GM19468 (cell line): ENCODE data around the gene ASPSCR1.
"Not testable (repeated sequence)": the region's sequence is repeated elsewhere in the genome, so short reads cannot be mapped to it uniquely, and the experiment has no call there.

ENCODE experiments used
- ATAC-seq: cut with Tn5 transposase; IDR thresholded peaks from one replicate; pipeline ENCODE4 v1.9.1; 2021; ENCODE audit warnings: mild to moderate bottlenecking, moderate library complexity, moderate number of reproducible peaks; ENCODE audit not compliant: unreplicated experiment; ENCODE audit errors: extremely low read depth

ASPSCR1 gene

DNA sequence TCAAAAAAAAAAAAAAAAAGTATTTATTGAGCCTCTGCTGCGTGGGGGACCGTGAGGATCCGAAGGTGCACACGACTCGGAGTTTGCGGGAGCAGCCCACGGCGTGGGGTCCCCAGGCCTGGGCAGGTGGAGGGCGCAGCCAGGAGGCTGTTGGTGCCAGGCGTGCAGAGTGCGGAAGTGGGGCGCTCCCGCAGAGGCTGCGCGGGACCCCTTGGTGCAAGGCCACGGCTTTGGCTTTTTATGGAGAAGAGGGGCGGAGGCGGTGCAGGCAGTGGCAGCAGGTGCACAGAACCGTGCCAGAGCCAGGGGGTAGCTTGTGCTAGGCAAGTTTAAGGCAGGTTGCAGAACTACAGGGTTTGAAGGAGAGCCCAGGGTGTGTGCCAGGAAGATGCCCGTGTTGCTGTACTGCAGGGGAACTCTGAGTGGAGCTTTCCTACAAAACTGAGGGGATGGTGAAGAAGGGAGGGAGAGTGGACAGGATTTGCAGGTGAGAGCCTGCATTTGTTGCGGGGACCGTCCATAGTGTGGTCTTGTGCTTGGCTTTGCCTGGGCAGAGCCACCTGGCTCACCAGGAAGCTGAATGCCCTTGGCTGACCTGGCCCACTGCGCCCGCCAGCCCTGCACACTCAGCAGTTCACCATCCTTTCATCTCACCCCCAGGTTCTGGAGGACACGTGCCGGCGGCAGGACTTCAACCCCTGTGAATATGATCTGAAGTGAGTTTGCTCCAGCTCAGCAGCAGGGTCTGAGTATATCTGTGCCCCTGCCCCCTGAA, 1.3 kb downstream of the ASPSCR1 start:
- no peak for ATAC-seq

DNA sequence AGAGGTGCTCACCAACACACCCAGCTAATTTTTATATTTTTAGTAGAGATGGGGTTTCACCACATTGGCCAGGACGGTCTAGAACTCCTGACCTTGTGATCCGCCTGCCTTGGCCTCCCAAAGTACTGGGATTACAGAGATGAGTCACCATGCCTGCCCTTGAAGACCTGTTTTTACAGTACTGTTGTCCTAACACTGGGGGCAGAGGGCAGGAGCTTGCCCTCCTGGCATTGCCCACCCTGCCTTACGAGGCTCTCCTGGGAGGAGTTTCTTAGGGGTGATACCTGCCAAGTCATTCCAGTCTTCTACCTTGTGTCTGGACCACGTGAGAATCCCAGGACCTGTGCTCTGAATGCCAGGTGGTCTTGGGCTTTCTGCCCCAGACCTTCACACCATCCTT, 2.7 kb downstream of the ASPSCR1 start:
- ATAC-seq = no peak

- no peak for ATAC-seq
Observed at GRCh38 chr17:81980707-81981343, 3.4 kb downstream of the ASPSCR1 start.

DNA sequence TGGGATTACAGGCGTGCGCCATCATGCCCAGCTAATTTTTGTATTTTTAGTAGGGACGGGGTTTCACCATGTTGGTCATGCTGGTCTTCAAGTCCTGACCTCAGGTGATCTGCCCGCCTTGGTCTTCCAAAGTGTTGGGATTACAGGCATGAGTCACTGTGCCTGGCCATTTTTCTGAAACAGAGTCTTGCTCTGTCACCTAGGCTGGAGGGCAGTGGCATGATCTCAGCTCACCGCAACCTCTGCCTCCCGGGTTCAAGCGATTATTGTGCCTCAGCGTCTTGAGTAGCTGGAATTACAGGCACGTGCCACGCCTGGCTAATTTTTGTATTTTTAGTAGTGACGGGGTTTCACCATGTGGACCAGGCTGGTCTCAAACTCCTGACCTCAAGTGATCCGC, 4.1 kb downstream of the ASPSCR1 start:
- not testable (repeated sequence) for ATAC-seq

GRCh38 chr17:81983011-81983638, 5.7 kb downstream of the ASPSCR1 start:
- no peak for ATAC-seq

GRCh38 chr17:81983639-81984373, 6.4 kb downstream of the ASPSCR1 start:
- no peak for ATAC-seq

DNA sequence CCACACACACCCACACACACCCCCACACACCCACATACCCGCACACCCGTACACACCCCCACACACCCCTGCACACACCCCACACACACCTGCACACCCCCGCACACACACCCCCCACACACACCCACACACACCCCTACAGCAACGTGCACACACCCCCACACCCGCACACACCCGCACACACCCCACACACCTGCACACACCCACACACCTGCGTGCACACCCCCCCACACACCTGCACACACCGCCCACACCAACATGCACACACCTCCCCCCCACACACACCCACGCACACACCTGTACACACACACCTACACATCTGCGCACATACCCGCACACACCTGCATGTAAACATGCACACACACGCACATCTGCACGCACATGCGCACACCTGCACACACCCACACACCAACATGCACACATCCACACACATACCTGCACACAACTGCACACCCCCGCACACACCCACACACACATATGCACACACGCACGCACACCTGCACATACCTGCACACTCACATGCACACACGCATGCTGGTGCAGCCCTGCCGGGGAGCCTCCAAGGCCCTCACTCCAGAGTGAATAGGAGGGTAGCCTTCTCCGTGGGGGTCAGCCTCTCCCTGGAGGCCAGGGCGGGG, 7.5 kb downstream of the ASPSCR1 start:
- ATAC-seq = no peak

GRCh38 chr17:81986606-81987005, 9.2 kb downstream of the ASPSCR1 start:
- no peak for ATAC-seq

DNA sequence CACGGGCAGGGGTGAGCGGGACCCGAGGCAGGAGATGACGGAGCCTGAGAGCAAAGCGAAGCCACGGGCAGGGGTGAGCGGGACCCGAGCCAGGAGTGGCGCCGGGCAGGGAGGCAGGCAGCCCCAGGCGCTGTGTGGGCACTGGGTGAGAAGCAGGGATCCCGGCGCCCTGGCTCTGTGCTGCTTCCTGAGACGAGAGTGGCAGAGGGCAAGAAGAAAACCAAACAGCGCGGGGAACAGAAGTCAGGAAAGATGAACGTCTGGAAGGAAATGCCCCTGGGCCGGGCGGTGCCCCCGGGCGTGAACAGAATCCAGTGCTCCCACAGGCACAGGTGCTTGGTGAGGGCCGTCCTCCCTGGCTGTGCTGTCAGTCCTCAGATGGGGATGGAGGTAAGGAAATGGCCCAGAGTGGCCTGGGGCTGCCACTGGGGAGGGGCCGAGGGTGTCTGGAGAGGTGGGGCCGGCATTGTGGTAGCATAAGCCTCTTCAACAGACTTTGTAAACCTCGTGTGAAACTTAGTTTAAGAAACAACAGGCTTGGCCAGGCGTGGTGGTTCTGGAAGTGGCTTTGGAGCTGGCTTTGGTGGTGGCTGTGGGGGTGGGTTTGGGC, 9.8 kb downstream of the ASPSCR1 start:
- no peak for ATAC-seq

DNA sequence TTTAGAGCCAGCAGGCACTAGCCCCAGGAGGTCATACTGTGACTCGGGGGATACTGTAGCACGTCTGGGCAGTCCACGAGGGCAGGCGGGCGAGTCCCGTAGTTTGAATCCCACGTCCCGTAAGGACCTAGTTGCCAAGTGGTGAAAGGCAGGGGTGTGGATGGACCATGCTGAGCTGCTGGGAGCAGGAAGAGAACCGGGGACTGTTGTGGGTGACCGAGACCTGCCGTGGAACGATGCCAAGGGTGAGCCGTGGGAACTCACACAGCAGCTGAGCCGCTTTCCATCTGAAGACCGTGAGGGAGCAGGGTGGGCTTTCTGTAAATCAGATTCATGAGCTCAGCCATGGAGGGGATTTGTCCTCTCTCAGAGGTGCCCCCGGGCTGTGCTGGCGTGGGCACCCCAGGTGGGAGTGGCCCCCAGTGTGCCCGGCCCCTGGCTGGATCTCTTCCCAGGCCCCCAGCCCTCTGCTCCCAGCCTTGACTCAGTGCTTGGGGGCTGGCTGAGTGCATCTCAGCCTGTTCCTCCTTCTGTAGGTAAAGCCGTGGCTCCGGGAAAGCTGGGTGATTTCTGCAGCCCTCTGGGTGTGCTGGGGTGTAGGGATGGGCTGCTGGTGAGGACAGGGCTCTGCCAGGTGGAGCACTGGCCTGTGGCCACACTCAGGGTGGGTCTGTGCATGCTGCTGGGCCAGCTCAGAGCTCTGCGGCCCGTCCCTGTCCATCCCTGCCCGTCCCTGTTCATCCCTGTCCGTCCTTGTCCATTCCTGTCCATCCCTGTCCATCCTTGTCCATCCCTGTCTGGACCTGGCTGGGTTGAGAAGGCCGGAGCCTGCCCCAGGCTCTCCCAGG, 13.6 kb downstream of the ASPSCR1 start:
- no peak for ATAC-seq

- no peak for ATAC-seq
Observed at GRCh38 chr17:81991684-81992305, 14.4 kb downstream of the ASPSCR1 start.

DNA sequence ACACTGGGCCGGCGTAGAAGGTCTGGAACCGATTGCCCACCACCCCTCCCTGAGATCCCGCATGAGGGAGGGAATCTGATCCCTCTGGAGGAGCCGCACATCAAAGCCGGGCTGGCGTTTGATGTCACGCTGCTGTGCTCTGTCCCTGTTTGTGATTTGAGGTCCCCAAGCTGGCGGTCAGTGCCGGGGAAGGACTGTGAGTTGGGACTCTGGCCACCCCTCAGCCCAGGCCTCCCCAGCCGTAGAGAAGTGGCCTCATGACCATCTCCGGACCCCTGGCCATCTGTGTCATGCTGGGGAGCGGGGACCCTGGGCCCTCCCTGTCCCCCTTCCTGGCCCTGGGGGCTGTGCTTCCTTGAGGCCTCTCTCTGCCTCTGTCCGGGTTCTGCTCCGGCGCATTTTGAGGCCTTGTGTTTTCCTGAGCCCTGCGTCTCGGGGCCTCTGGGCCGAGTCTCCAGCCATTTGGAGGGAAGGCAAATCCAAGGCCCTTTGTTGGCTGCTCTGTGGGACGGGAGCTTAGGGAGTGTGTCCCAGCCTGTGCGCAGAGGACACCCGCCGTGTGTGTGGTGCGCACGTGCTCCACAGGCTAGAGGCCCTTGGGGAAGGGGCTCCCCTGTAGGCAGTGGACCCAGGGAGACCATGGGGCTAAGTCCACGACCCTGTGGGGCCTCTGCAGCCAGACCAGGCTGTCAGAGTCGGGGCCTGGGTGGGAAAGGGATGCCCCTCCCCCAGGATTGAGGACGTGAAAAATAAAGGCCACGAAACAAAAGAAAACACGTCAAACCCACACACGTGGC, 15.1 kb downstream of the ASPSCR1 start:
- no peak for ATAC-seq

DNA sequence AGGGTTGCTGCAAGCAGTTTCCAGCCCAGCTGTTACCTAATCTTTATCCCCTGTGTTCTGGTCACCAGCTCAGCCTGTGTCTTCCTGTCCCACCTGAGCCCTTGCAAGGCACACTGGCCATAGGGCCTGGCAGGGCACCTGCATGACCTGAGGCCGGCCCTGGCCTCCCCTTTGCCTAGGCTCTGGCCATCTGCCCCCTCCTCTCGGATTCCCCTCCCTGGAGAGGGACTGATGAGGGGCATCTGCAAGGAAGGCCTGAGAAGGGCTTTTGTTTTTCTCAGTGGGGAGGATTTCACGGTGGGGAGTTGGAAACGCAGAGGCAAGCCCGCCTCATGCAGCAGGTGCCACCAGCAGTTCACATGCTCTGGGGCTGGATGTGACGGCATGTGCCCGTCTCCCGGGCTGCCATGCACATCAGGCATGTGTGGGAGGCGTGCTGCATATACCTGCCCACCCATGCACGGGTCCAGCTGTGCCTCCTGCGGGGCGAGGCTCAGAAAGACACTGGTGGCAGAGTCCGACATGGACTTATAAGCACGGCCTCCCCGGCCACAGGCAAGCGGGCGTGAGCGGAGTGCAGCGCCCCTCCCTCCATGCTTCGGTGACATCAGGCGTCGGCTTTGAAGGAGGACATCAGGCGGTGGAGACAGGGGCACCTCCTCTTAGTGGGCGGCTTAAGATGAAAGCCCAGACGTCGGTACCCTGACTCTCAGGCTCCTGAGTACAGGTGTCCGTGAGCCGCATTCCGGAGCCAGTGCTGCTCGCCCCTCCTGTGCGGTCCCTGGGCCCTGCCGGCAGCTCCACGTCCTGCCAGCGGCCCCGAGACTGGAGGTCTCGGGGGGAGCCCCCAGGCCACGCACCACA, 16.5 kb downstream of the ASPSCR1 start:
- no peak for ATAC-seq

DNA sequence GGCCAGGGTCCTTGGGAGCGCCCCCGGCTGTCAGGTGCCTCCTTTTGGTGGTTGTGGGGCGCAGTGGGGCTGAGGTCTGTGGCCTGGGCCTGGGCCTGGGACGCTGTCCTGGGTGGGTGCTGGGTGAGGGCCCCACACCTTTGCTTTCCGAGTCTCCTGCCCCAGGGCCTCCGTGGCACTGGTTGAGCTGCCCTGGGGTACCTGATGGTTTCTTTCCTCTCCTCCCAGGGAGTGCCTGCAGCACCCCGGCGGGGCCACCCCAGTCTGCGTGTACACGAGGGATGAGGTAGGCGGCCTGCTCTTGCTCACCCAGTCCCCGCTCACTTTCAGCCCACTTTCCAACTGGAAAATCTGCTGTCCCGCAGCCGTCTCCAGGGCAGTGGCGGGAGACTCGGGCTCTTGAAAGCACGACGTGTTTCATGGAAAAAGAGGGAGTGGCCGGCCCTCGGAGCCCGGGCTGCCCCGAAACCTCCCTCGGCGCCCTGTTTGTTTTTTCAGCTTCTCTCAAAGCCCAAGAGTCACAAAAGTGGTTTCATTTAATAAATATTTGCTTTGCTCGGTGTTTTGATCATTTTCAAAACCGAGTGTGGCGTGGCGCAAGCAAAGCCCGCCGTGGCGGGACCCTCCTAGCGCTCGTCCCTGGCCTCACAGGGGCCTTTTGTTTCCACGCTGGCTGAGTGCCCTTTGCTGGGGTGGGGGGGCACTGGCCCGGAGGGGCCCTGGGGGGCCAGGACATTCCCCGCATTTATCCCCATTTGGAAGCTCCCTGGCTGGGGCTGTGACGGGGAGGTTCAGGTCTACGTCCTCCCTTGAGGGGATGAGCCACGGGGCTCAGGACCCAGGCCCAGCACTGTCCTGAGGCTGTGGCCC, 17.4 kb downstream of the ASPSCR1 start:
- no peak for ATAC-seq

DNA sequence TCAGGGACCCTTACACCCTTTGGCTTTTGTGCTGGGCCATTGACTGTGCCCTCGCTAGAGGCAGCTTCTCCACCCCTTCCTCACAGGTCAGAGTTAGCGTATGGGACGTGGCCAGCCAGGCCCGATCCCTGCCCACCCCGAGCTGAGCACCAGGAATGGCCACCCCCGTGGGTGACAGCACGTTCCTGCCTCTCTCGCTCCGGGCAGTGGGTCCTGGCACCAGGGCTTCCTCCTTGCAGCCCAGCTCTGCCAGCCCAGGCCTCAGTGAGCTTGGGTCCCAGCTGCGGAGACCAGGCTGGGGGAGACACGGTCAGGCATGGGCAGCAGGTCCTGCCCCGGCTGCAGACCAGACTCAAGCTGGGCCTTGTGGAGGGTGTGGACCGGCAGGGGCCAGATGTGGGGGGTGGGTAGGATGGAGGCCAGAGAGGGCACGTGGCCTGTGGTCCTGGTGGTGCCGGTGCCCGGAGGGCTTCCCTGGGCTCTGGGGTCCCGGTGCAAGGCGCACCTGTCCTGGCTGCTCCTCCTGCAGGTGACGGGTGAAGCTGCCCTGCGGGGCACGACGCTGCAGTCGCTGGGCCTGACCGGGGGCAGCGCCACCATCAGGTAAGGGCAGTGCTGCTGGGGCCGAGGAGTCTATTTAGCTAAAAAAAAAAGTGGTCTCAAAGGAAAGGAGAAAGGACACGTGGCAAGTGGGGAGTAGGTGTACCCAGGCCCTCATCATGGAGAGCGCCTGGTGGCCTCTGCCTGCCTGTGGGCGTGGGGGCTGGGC, 18.2 kb downstream of the ASPSCR1 start:
- no peak for ATAC-seq
